Loucy (cell line): ENCODE measurements around the gene MYH14.

Experiments used
- H2AFZ ChIP-seq: fragments of 200-600 bp; sonication (generic); 2 replicates; pipeline ENCODE4 v1.6.0; 2016; ENCODE audit warnings: antibody characterized with exemption, mild to moderate bottlenecking, low read length, moderate library complexity
- H3F3A ChIP-seq: fragments of 200-600 bp; 2 replicates; pipeline ENCODE4 v1.6.0; 2016; ENCODE audit warnings: antibody characterized with exemption, low read depth, mild to moderate bottlenecking
- H3K27me3 ChIP-seq: fragments of 200-600 bp; sonication (generic); 2 replicates; pipeline ENCODE4 v1.6.1; 2014; ENCODE audit warnings: low read length, mild to moderate bottlenecking; ENCODE audit not compliant: insufficient read depth, poor library complexity, severe bottlenecking
- H3K36me3 ChIP-seq: fragments of 200-600 bp; sonication (generic); 2 replicates; pipeline ENCODE4 v1.6.1; 2016; ENCODE audit warnings: low read length; ENCODE audit not compliant: insufficient read depth
- H3K4me1 ChIP-seq: fragments of 200-600 bp; sonication (generic); 2 replicates; pipeline ENCODE4 v1.5.1; 2014; ENCODE audit warnings: low read length, mild to moderate bottlenecking; ENCODE audit not compliant: insufficient read depth, poor library complexity, severe bottlenecking
- H3K4me2 ChIP-seq: fragments of 200-600 bp; sonication (generic); 2 replicates; pipeline ENCODE4 v1.6.0; 2014; ENCODE audit warnings: antibody characterized with exemption, low read length, low read depth, mild to moderate bottlenecking; ENCODE audit not compliant: poor library complexity, severe bottlenecking
- H3K4me3 ChIP-seq: fragments of 200-600 bp; sonication (generic); 2 replicates; pipeline ENCODE4 v1.5.1; 2014; ENCODE audit warnings: low read length, mild to moderate bottlenecking, mixed read lengths; ENCODE audit not compliant: poor library complexity, severe bottlenecking
- H3K79me2 ChIP-seq: fragments of 200-600 bp; sonication (generic); 2 replicates; pipeline ENCODE4 v1.6.1; 2014; ENCODE audit warnings: low read length; ENCODE audit not compliant: insufficient read depth
- H3K9ac ChIP-seq: fragments of 200-600 bp; sonication (generic); 2 replicates; pipeline ENCODE4 v1.6.0; 2014; ENCODE audit warnings: mild to moderate bottlenecking, low read depth, low read length, moderate library complexity; ENCODE audit not compliant: poor library complexity, severe bottlenecking
- H3K9me2 ChIP-seq: fragments of 200-600 bp; sonication (generic); replicated peaks from 2 replicates; pipeline ENCODE4 v1.6.1; 2016; ENCODE audit warnings: low read depth, low read length, mixed read lengths
- H3K9me3 ChIP-seq: fragments of 200-600 bp; sonication (generic); 2 replicates; pipeline ENCODE4 v1.6.1; 2014; ENCODE audit warnings: mild to moderate bottlenecking, antibody characterized with exemption, low read length, low read depth; ENCODE audit not compliant: insufficient read depth
- H4K20me1 ChIP-seq: fragments of 200-600 bp; sonication (generic); 2 replicates; pipeline ENCODE4 v1.6.0; 2014; ENCODE audit warnings: antibody characterized with exemption, low read length, mild to moderate bottlenecking; ENCODE audit not compliant: insufficient read depth, poor library complexity, severe bottlenecking
- EZH2phosphoT487 ChIP-seq: fragments of 200-600 bp; IDR thresholded peaks from 2 replicates; pipeline ENCODE4 v1.6.1; 2018; ENCODE audit warnings: antibody characterized with exemption, mild to moderate bottlenecking, moderate library complexity, borderline replicate concordance
- TF ChIP-seq, protein P1 (sequence below): fragments of 200-600 bp; sonication (generic); conservative IDR thresholded peaks from 2 replicates; pipeline ENCODE4 v1.5.1; 2014; ENCODE audit warnings: mild to moderate bottlenecking, antibody characterized with exemption, low read length

Gene MYH14

DNA sequence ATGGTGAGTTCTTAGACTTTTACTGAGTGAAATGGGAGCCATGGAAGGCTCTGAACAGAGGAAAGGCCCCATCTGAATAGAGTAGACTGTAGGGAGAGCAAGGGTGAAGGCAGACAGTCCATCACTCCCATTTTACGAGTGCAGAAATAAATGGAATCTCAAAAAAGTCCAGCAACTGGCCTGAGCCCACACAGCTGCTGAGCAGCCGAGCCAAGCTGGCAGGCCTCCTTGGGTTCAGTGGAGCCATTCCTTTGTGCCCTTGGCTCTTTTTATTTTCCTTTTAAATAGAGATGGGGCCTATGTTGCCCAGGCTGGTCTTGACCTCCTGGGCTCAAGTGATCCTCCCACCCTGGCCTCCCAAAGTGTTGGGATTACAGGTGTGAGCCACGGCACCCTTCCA lies 1.0 kb upstream of the MYH14 start:
- no peak overlapping the region for H2AFZ ChIP-seq
- no peak overlapping the region for H3K4me2 ChIP-seq

GRCh38 chr19:50202962-50203280 lies 501 bp upstream of the MYH14 start:
- Histone ChIP-seq H4K20me1 (no peaks in the 10 kb centered on the region), H3K9me3 (no peaks in the 10 kb centered on the region; the same call in 1 of the 2 replicates), H2AFZ (no peak overlapping the region), H3K9me2 (no peaks in the 10 kb centered on the region), H3K4me1 (no peaks in the 10 kb centered on the region), H3F3A (no peaks in the 10 kb centered on the region), H3K4me2 (no peak overlapping the region), H3K27me3 (no peaks in the 10 kb centered on the region), H3K9ac (no peak overlapping the region), H3K79me2 (no peaks in the 10 kb centered on the region), H3K4me3 (no peak overlapping the region), H3K36me3 (no peaks in the 10 kb centered on the region)
- TF ChIP-seq, protein P1, sequence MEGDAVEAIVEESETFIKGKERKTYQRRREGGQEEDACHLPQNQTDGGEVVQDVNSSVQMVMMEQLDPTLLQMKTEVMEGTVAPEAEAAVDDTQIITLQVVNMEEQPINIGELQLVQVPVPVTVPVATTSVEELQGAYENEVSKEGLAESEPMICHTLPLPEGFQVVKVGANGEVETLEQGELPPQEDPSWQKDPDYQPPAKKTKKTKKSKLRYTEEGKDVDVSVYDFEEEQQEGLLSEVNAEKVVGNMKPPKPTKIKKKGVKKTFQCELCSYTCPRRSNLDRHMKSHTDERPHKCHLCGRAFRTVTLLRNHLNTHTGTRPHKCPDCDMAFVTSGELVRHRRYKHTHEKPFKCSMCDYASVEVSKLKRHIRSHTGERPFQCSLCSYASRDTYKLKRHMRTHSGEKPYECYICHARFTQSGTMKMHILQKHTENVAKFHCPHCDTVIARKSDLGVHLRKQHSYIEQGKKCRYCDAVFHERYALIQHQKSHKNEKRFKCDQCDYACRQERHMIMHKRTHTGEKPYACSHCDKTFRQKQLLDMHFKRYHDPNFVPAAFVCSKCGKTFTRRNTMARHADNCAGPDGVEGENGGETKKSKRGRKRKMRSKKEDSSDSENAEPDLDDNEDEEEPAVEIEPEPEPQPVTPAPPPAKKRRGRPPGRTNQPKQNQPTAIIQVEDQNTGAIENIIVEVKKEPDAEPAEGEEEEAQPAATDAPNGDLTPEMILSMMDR, result no peak
- no peak for TF ChIP-seq EZH2phosphoT487

More for the DNA sequence above, 1.0 kb upstream of the MYH14 start:
- Histone ChIP-seq H3K9me2 (no peaks in the 10 kb centered on the region), H3K9ac (no peak overlapping the region), H3K27me3 (no peaks in the 10 kb centered on the region), H3K4me1 (no peaks in the 10 kb centered on the region), H3K4me3 (no peak overlapping the region), H3K79me2 (no peaks in the 10 kb centered on the region), H3K9me3 (no peaks in the 10 kb centered on the region; the same call in 1 of the 2 replicates), H3K36me3 (no peaks in the 10 kb centered on the region), H3F3A (no peaks in the 10 kb centered on the region), H4K20me1 (no peaks in the 10 kb centered on the region)
- no peak for TF ChIP-seq EZH2phosphoT487
- TF ChIP-seq, protein P1, result no peak

DNA sequence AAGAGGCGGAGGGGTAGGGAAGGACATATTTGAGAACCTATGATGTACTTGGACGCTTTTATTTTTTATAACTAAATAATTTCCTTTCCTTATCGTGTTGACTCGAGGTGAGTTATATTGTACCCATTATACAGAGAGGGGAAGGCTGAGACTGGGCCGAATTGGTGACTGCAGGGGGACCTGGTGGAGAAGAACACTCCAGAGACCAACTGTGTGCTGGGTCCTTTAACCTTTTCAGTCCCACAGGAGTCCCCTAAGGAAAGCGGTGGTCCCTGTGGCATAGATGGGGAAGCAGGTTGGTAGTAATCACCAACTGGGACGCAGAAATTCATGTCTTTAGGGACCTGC lies 633 bp downstream of the MYH14 start:
- H2AFZ ChIP-seq, result no peak overlapping the region
- H3K27me3 ChIP-seq, result no peaks in the 10 kb centered on the region
- no peaks in the 10 kb centered on the region for H3K36me3 ChIP-seq
- H3K9ac ChIP-seq, result no peak overlapping the region
- no peaks in the 10 kb centered on the region for H3K9me2 ChIP-seq
- H3F3A ChIP-seq, result no peaks in the 10 kb centered on the region
- H4K20me1 ChIP-seq, result no peaks in the 10 kb centered on the region
- TF ChIP-seq, protein P1, result no peak
- TF ChIP-seq EZH2phosphoT487, result no peak
- no peak overlapping the region for H3K4me2 ChIP-seq
- no peaks in the 10 kb centered on the region for H3K4me1 ChIP-seq
- H3K9me3 ChIP-seq, result no peaks in the 10 kb centered on the region; the same call in 1 of the 2 replicates
- no peaks in the 10 kb centered on the region for H3K79me2 ChIP-seq
- H3K4me3 ChIP-seq, result no peak overlapping the region
